ENCODE measurements around the gene LRBA. TPM values are rescaled to one million over a fixed set of nuclear protein-coding genes. Genes with fewer than 3 reads are reported as not detected.

Gene LRBA
- total RNA-seq, 3 donors from 2014 or later, result 26.9 to 138 (median 93.7) TPM

- H3K4me1 ChIP-seq, result no peaks in the 10 kb centered on the region
- no peak overlapping the region for H3K4me3 ChIP-seq
- H3K9me3 ChIP-seq, result no peaks in the 10 kb centered on the region
- H3K36me3 ChIP-seq, result peaks cover 5% of the 10 kb centered on the region
- no peak overlapping the region for H3K27ac ChIP-seq
- H3K27me3 ChIP-seq, result no peaks in the 10 kb centered on the region
- TF ChIP-seq POLR2A (IDR thresholded peaks at IDR 0.05), result no peak
- TF ChIP-seq CTCF (IDR thresholded peaks at IDR 0.05), result no peak
- no peak for TF ChIP-seq POLR2AphosphoS5 (IDR thresholded peaks at IDR 0.05)
- intact Hi-C loops (cut with DNase I; ENCODE audit: low total_unique reads), result no loop called here
- DNase-seq (ENCODE audit: low spot score in 2 of 2), result no peak
Observed at GRCh38 chr4:150680651-150681050, 334.4 kb downstream of the LRBA start.

GRCh38 chr4:150679765-150680343 lies 335.2 kb downstream of the LRBA start:
- no peak overlapping the region for H3K27ac ChIP-seq
- peaks cover 5% of the 10 kb centered on the region for H3K36me3 ChIP-seq

GRCh38 chr4:150679018-150679764 lies 335.9 kb downstream of the LRBA start:
- no peak overlapping the region for H3K27ac ChIP-seq
- no peaks in the 10 kb centered on the region for H3K4me1 ChIP-seq
- H3K27me3 ChIP-seq, result no peaks in the 10 kb centered on the region
- peaks cover 5% of the 10 kb centered on the region for H3K36me3 ChIP-seq
- no peaks in the 10 kb centered on the region for H3K9me3 ChIP-seq
- intact Hi-C loops (cut with DNase I; ENCODE audit: low total_unique reads), result no loop called here
- no peak for TF ChIP-seq CTCF (IDR thresholded peaks at IDR 0.05)
- TF ChIP-seq POLR2A (IDR thresholded peaks at IDR 0.05), result no peak
- TF ChIP-seq POLR2AphosphoS5 (IDR thresholded peaks at IDR 0.05), result no peak
- no peak for DNase-seq (ENCODE audit: low spot score in 2 of 2)
- peak overlapping the region; percentile 9 to 46 (median 23) for H3K4me3 ChIP-seq

More at GRCh38 chr4:150679765-150680343, 335.2 kb downstream of the LRBA start:
- intact Hi-C loops (cut with DNase I; ENCODE audit: low total_unique reads), result no loop called here
- Histone ChIP-seq H3K9me3 (no peaks in the 10 kb centered on the region), H3K4me3 (no peak overlapping the region), H3K4me1 (no peaks in the 10 kb centered on the region), H3K27me3 (no peaks in the 10 kb centered on the region)
- no peak for DNase-seq (ENCODE audit: low spot score in 2 of 2)
- TF ChIP-seq CTCF (IDR thresholded peaks at IDR 0.05) (no peak), POLR2AphosphoS5 (IDR thresholded peaks at IDR 0.05) (no peak), POLR2A (IDR thresholded peaks at IDR 0.05) (no peak)

GRCh38 chr4:150673793-150674192 lies 341.3 kb downstream of the LRBA start:
- intact Hi-C loops (cut with DNase I; ENCODE audit: low total_unique reads), result no loop called here
- TF ChIP-seq POLR2AphosphoS5 (IDR thresholded peaks at IDR 0.05) (no peak), POLR2A (IDR thresholded peaks at IDR 0.05) (no peak), CTCF (IDR thresholded peaks at IDR 0.05) (no peak)

GRCh38 chr4:150668824-150669223 lies 346.3 kb downstream of the LRBA start:
- H3K27ac ChIP-seq, result no peak overlapping the region

More at GRCh38 chr4:150673793-150674192, 341.3 kb downstream of the LRBA start:
- H3K27ac ChIP-seq, result no peak overlapping the region
- no peaks in the 10 kb centered on the region for H3K27me3 ChIP-seq
- H3K9me3 ChIP-seq, result no peaks in the 10 kb centered on the region
- H3K4me3 ChIP-seq, result no peak overlapping the region
- H3K36me3 ChIP-seq, result no peaks in the 10 kb centered on the region
- no peaks in the 10 kb centered on the region for H3K4me1 ChIP-seq
- no peak for DNase-seq (ENCODE audit: low spot score in 2 of 2)

More at GRCh38 chr4:150668824-150669223, 346.3 kb downstream of the LRBA start:
- Histone ChIP-seq H3K4me1 (no peaks in the 10 kb centered on the region), H3K4me3 (no peak overlapping the region), H3K36me3 (no peaks in the 10 kb centered on the region), H3K9me3 (no peaks in the 10 kb centered on the region), H3K27me3 (no peaks in the 10 kb centered on the region)
- intact Hi-C loops (cut with DNase I; ENCODE audit: low total_unique reads), result no loop called here
- no peak for DNase-seq (ENCODE audit: low spot score in 2 of 2)
- TF ChIP-seq POLR2AphosphoS5 (IDR thresholded peaks at IDR 0.05), result no peak
- no peak for TF ChIP-seq CTCF (IDR thresholded peaks at IDR 0.05)
- TF ChIP-seq POLR2A (IDR thresholded peaks at IDR 0.05), result no peak

All from breast epithelium (tissue), 4 donors.